ENCODE measurements around the gene MDH2.
"Not testable (repeated sequence)": the region's sequence is repeated elsewhere in the genome, so short reads cannot be mapped to it uniquely, and the experiment has no call there.

MDH2 gene, protein sequence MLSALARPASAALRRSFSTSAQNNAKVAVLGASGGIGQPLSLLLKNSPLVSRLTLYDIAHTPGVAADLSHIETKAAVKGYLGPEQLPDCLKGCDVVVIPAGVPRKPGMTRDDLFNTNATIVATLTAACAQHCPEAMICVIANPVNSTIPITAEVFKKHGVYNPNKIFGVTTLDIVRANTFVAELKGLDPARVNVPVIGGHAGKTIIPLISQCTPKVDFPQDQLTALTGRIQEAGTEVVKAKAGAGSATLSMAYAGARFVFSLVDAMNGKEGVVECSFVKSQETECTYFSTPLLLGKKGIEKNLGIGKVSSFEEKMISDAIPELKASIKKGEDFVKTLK

DNA sequence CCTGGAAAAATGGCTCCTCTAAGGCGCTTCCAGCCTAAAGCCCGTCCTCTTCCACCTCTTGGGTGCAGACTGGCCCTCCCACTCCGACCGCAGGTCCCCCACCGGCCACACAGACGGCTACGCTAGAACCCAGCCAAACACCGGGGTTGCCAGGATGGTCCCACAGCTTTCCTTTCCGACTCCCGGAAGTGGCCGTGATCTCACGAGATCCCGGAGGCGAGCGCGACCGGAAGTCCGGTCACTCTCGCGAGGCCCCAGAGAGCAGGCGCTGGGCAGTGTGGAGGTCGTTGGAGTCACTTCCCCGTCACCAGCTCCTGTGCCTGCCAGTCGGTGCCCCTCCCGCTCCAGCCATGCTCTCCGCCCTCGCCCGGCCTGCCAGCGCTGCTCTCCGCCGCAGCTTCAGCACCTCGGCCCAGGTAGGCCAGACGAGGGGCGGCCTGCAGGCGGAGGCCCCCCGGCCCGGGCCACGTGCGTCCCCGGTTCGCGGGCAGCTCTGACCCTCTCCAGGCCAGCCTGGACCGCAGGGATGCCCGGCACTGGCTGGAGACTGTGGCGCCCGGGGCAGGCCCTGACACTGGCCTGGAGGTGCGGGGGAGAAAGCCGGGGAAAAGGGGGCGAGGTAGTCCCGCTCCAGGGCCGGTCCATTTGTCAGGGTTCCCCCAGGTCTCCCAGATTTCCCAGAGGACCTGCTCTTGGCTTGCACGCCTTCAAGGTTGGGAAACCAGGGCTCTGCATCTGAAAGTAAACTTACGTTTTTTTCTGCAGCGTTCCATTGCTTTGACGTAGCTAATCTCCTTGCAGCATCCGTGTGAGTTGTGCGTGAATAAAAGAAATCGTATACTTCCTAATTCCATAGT, at the start of gene MDH2, which contains the start of gene STYXL1:
Gene MDH2 (plus strand): TSS at position 296 of the 857 bp plus-strand sequence. CDS start 55 bp downstream, at position 351.
Gene STYXL1 (minus strand): TSS at position 190 of the 857 bp plus-strand sequence. CDS start 17,477 bp downstream, outside the sequence.
- DNase-seq, result peak; percentile 95 to 99

DNA sequence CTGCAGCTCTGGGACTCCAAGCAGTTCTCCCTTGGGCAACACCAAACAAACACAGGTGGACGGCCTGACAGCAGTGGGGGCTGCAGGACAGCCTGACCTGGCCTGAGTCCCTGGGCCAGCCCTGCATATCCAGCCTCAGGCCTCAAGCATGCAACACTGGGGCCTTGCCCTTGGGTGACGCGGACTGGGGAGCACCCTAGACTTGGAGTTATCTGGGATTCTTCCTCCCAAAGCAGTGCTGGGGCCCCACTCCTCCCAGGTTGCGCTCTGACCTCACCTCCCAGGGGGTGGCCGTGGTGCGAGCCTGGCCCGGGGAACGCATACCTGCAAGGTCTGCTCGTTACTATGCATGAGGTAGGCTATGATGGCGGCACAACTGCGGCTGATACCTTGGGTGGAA, 47.3 kb upstream of the MDH2 start:
- no peak for DNase-seq

DNA sequence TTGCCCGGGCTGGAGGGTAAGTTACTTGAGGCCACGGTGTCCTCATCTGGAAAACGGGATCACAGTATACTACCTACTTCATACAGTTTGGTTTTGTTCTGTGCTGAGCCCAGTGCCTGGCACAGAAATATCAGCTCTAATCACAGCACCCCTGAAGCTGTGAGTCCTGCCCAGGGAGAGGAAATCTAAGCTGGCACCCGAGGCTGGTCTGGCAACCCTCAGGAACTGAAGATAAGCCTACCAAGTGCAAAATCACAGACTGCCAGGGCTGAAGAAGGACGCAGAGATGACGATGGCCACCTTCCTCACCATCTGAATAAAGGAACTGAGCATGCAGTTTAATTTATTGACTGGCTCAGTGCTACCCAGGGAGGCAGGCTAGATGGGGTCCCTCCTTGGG, 45.8 kb upstream of the MDH2 start:
- no peak for DNase-seq

DNA sequence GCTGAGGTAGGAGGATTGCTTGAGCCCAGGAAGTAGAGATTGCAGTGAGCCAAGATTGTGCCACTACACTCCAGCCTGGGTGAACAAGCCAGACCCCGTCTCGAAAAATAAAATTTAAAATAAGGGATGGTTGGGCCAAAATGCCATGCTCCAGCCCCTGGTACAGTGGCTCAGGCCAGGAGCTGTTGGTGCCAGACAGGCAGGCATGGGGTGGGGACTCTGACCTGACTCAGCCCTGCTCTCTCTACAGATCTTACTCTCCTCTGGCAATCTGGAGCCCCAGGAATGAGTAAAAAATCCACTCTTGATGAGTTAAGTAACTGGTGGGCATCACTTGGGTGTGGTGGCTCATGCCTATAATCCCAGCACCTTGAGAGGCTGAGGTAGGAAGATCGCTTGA, 45.1 kb upstream of the MDH2 start:
- DNase-seq, result no peak

DNA sequence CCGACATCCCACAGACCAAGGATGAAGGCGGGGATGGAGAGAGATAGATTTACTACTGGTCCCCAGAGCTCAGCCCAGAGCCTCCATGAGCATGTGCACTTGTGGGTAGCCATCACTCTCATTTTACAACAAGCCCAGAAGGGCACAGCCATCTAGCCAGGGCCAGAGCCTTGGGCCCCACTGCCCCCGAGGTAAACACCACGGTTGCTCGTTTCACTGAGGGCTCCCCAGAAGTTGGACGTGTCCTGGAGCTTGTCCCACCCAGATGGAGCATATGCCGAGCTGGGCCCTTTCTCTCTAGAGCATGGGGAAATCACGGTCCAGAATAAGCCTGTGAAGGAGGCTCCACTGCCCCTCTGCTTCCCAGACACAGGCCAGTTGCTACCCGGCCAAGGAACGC, 44.6 kb upstream of the MDH2 start:
- DNase-seq, result no peak

DNA sequence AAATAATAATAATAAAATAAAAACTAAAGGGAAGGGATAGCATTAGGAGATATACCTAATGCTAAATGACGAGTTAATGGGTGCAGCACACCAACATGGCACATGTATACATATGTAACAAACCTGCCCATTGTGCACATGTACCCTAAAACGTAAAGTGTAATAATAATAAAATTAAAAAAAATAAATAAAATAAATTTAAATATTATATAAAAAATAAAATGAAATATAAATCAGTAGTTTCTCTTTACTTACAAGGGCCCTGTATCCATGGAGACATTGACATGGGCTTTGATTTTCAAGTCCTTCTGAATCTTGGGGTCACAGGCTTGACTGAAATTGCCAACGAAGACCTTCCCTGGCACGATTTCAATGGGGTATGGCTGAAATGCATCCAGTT, 42.9 kb upstream of the MDH2 start:
- DNase-seq, result not testable (repeated sequence)

DNA sequence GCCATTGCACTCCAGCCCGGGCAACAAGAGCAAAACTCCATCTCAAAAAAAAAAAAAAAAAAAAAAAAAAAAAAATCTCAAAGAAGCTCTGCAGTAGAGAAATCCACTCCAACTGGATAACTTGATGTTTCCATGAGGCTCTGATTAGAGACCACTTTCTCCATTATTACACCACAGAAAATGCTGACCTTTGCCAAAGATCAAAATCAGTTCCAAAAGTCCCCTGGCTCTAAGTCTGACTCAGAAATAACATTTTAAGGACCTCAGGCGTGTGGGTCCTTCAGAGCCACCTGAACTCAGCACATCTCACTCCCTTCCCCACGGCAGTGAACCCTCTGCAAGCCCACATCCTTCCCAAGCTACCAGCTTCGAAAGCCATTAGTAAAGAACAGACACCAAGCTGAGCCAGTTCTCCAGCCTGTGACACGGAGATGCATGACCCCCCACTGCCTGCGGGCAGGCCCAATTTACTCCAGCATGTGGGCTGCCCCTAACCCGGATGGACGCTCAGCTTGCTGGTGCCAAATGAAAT, 39.7 kb upstream of the MDH2 start:
- no peak for DNase-seq

DNA sequence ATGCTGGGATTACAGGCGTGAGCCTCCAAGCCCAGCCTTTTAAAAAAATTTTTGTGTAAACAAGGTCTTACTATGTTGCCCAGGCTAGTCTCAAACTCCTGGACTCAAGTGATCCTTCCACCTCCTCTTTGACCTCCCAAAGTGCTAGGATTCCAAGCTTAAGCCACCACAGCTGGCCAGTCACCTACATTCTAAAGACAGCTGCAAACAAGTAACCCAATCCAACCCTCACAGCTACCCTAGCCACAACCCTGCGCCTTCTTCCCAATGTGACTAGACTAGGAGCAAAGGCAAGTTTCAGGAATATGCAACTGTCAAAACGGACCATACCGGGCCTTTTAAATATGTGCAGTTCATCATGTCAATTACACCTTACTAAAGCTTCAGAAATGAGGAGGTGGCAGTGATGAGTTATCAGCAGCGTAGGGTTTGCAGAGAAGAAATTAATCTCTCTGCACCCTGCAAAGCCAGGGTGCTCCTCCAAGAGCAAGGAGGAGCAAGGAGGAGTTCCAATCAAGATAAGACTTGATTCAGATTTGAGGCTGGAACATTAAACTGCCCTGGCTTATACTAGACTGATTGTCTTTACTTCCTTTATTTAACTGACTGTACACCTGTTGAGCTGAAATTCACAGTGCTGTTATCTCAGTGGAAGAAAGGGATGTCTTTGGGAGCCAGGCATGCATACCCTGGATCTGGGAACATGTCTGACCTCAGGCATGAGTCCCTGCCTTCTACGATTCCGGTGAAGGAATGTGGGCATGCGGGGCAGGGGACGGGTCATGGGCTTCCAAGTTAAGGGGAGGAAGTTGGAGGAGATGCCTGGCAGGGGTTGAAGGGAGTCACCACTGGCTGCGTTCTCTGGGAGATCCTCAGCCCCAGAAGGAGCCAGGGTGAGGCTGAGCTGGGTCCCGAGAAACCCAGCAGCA, 38.0 kb upstream of the MDH2 start:
- no peak for DNase-seq

DNA sequence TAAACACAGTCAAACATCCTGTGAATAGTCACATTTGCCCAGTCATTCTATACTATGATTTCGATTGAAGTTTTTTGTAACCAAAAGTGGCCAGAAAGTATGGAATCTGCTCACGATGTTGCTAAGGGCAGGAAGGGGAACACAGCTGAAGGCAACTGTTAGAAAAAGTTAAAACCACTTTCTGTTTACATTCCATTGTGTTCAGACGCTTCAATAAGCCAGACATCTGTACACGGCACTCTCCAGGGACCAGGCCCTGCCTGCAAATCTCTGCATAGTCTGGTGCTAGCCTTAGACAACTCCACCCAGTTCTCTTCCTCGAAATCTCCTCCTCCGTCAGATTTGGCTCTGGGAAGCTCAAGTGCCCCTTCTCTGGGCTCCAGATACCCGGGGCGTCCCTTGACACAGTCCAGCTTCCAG, 36.5 kb upstream of the MDH2 start:
- no peak for DNase-seq

DNA sequence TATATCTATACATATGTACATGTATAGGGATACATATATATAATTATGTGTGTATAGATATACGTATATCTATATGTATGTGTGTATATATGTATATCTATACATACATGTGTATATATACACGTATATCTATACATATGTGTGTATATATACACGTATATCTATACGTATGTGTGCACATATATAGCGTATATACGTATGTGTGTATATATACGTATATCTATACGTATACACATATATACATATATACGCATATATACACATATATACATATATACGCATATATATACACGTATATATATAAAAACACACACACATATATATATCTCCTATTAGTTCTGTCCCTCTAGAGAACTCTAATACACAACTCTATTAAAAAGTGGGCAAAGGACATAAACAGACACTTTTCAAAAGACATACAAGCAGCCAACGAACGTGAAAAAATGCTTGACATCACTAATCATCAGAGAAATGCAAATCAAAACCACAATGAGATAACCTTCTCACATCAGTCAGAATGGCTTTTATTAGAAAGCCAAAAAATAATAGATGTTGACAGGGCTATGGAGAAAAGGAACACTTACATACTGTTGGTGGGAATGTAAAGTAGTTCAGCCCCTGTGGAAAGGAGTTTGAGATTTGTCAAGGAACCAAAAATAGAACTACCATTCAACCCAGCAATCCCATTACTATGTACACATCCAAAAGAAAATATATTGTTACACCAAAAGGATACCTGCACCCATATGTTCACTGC, 31.5 kb upstream of the MDH2 start:
- DNase-seq, result no peak

DNA sequence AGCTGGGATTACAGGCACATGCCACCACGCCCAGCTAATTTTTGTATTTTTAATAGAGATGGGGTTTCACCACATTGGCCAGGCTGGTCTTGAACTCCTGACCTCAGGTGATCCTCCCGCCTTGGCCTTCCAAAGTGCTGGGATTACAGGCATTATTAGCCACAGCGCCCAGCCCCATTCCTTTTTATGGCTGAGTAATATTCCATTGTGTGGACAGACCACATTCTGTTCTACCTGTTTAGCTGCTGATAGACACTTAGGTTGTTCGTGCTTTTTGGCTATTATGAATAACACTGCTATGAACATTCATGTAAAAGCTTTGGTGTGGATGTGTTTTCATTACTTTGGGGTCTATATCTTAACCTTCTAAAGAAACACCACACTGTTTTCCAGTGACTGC, 29.4 kb upstream of the MDH2 start:
- DNase-seq, result not testable (repeated sequence)

DNA sequence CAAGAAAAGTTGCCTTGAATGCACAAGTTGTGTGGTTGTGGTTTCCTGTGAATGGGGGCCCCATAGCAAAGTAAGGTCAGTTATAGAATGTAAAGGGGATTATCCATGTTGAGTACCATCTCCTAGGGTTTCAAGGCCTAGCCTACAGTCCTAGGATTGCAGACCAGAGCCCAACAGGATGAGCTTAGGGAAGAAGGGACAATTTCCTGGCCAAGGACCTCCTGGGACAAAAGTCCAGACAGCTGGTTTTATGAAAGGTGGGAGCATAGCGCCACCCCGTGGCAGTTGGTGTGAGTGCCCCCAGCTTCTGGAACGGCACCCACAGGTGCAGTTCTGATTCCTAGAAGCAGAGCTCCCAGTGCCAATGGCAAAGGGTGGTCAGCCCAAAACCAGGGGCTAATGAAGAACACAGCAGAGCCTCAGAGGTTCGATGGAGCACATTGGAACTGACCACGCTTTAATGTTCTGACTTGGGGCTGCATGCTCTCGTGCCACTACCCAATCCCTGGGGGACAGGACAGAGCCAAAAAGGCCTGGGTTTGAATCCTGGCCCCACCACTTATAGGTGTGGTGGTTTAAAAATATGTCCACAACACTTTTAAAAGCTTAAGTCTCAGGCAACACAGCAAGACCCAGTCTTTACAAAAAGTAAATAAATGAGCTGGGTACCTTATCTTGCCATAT, 27.7 kb upstream of the MDH2 start:
- DNase-seq, result peak; percentile 21 to 88

DNA sequence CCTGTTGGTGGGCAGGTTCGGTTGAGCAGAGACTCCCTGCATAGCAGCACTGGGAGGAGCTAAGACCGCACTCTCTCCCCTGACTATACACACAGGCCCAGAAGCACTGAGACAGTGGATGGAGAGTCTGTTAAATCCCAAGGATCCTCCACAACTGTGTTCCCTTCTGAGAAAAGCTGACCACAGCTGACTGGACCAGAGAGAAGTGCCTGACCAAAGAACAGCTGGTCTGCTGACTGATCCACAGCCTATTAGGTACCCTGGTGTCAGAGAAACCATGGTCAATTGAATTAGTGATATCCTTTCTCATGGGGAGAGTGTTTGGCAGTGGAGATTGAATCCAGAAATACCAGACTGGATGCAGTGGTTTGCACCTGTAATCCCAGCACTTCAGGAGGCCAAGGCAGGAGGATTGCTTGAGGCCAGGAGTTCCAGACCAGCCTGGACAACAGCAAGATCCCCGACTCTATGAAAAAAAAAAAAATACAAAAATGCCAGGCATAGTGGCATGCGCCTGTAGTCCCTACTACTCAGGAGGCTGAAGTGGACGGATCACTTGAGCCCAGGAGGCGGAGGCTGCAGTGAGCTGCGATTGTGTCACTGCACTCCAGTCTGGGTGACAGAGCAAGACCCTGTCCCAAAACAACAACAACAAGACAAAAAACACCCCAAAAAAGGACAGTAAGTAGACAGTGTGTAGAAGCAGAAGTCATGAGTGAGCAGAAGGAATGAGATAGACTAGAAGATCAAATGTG, 25.7 kb upstream of the MDH2 start:
- DNase-seq, result no peak

DNA sequence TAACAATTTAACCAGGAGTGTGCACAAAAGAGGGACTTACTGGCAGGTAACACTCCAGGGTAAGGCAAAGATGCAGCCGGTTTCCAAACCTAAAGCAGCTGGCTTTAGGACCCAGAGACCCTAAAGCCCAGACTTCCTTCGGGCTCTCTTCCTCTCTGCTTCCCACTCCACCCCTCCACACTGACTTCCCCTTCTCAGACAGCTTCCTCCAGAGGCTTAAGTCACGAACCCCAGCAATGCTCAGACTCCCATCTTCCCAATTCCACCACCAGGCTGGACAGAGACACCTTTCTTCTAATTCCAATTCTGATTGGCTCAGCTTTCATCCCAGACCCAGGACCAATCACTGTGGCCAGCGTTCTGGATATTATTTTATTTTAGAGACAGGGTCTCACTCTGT, 24.9 kb upstream of the MDH2 start:
- no peak for DNase-seq

DNA sequence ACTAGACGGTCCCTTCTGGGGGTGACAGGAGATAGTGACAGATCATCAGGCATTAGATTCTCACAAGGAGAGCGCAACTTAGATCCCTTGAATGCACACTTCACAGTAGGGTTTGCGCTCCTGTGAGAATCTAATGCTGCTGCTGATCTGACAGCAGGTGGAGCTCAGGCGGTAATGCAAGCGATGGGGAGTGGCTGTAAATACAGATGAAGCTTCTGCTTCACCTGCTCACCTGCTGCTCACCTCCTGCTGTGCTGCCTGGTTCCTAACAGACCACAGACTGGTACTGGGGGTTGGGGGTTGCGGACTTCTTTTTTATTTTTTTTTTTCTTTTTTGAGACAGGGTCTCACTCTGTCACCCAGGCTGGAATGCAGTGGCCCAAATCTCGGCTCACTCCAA, 18.2 kb upstream of the MDH2 start:
- peak in 1 of 2 experiments; percentile 51 for DNase-seq

DNA sequence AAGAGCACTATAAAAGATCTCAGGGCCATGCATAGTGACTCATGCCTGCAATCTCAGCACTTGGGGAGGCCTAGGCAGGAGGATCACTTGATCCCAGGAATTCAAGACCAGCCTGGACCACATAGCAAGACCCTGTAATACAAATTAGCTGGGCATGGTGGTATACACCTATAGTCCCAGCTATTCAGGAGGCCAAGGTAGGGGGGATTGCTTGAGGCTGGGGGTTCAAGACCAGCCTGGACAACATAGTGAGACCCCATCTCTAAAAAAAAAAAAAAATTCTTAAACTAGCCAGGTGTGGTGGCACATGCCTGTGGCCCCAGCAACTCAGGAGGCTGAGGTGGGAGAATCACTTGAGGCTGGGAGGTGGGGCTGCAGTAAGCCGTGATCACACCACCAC, 15.9 kb upstream of the MDH2 start:
- no peak for DNase-seq

DNA sequence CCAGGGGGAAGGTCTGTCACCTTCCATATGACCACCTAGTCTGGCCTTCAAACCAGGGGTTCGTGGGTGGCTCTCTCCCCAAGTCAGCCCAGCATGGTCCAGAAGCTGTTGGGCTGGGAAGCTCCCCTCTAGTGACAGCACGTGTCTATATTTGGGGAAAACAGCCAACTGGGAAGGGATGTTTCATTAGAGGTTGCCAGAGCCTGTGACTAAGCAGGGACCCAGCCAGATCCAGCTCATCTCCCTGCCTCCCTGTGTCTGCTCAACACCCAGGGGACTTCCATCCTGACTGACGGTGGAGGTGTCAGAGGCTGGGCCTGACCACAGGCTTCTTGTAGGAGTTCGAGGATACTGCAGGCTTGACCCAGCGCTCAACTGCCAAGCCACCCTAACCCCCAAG, 10.6 kb upstream of the MDH2 start:
- DNase-seq, result no peak

DNA sequence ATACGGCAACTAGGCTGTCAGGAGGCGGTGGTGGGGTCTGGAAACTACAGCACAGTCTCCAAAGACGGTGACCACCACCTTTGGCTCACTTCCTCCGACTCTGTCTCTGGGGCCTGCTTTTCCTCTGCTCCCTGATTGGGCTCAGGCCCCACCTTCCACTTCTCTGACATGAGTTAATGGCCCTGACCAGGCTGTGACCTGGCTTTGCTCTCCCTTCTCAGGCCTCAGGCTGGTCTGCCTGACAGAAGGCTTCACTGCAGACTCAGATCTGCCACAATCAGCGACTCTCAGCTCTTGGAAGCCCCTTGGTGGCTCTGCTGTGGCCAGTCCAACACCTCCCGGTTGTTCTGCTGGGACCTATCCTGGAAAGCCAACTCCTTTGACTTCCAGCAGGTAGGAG, 7.8 kb upstream of the MDH2 start:
- no peak for DNase-seq

DNA sequence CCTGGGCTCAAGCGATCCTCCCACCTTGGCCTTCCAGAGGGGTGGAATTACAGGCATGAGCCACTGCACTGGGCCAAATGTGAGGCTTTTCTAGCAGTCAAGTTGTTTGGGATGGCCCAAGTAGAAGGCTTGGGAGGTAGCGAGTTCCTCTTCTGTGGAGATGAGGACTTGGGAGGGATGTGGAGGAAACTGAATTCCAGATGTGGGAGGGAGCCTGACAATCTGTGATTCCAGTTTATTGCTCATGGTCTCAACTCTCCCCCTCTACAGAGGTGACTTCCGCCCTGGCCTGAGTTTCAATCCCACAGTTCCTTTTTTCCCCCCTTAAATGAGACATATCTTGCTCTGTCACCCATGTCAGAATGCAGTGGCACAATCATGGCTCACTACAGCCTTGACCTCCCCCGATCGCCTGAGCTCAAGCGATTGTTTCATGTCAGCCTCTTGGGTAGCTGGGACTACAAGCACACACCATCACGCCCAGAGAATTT, 3.5 kb upstream of the MDH2 start:
- DNase-seq, result no peak

DNA sequence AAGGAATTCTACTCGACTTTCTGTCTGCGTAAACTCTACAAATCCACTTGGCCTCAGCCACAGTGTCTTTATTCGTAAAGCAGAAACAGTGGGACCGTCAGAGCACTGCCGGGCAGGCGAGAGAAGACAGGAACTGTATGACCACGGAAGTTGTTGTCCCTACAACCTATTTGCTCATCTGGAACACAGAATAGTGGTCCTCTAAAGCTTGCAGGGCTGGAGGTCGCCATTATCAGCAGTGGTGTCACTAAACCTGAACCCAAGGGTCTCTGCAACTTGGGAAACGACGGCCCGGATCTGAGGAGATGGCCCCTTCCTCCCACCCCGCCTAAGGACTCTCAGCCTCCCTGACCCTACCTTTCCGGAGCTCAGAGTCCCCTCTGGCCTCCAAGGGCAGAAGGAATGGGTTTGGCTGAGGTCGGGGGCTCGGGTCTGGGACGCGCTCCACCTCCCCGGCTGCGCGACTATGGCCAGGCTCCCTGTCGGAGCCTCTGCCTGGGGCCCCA, 548 bp upstream of the MDH2 start:
- peak in 1 of 2 experiments; percentile 52 for DNase-seq
